Heart right ventricle (tissue), 16 donors: ENCODE measurements around the gene CPTP. TPM values are rescaled to one million over a fixed set of nuclear protein-coding genes. Genes with fewer than 3 reads are reported as not detected.
A peak's percentile ranks its signal among the peaks of the same experiment; 100 is the strongest.

Source experiments
- ATAC-seq, 8 donors: fragments of 200-7000 bp; cut with Tn5 transposase; one replicate each; pipeline ENCODE4 v1.9.1; 2020; ENCODE audit warnings: mild to moderate bottlenecking in 8 of 8, moderate library complexity in 8 of 8, moderate number of reproducible peaks in 1 of 8
- DNase-seq, 2 donors: peaks; one replicate each; pipeline ENCODE4 v3.0.0-alpha.2; 2020
- H3K27ac ChIP-seq, 10 donors: fragments of 200-600 bp; sonication (generic) in 2 of 10; one replicate each; pipeline versions ENCODE4 v1.5.0 to v1.8.0; 2020 to 2022; ENCODE audit warnings: mild to moderate bottlenecking in 3 of 10
- H3K27me3 ChIP-seq, 7 donors: fragments of 200-600 bp; one replicate each; pipeline ENCODE4 v1.8.0; 2021 to 2022; ENCODE audit warnings: mild to moderate bottlenecking in 2 of 7
- H3K36me3 ChIP-seq, 9 donors: fragments of 200-600 bp; sonication (generic) in 1 of 9; one replicate each; pipeline versions ENCODE4 v1.5.0 to v1.8.0; 2020 to 2022; ENCODE audit warnings: mild to moderate bottlenecking in 2 of 9
- H3K4me1 ChIP-seq, 9 donors: fragments of 200-600 bp; sonication (generic) in 1 of 9; one replicate each; pipeline versions ENCODE4 v1.5.0 to v1.8.0; 2020 to 2022; ENCODE audit warnings: mild to moderate bottlenecking in 4 of 9
- H3K4me3 ChIP-seq, 10 donors: fragments of 200-600 bp; sonication (generic) in 2 of 10; one replicate each; pipeline versions ENCODE4 v1.5.0 to v1.8.0; 2020 to 2022; ENCODE audit warnings: mild to moderate bottlenecking in 7 of 10, moderate library complexity in 2 of 10
- H3K9me3 ChIP-seq, 11 donors: fragments of 200-600 bp in 10 of 11; sonication (generic) in 2 of 11; one replicate each; pipeline versions ENCODE4 v1.5.0 to v1.8.0; 2013 to 2022; ENCODE audit warnings: mild to moderate bottlenecking in 2 of 11, control low read depth in 1 of 11, moderate library complexity in 1 of 11
- CTCF ChIP-seq, 9 donors: fragments of 200-600 bp; sonication (generic) in 2 of 9; IDR thresholded peaks; one replicate each; pipeline versions ENCODE4 v1.5.0 to v1.8.0; 2021 to 2022; ENCODE audit warnings: antibody characterized with exemption in 9 of 9, mild to moderate bottlenecking in 5 of 9, moderate library complexity in 1 of 9
- WGBS, 2 donors: extraction: QIAGEN DNeasy Blood & Tissue Kit; methylation state at CpG; one replicate each; pipeline ENCODE4 v1.1.7; 2013; ENCODE audit warnings: inconsistent platforms in 1 of 2; 5-methylcytosine and 5-hydroxymethylcytosine counted together
- intact Hi-C, 10 donors: fragments of 100-400 bp; cut with DNase I; formaldehyde crosslinking; loops; one replicate each; pipeline versions ENCODE4 v1.11.1 to v1.14.2; 2022
- polyA plus RNA-seq, 2 donors: library from polyadenylated mRNA; stranded (reverse); fragments of 200-250 nt; gene quantifications; one replicate each; pipeline ENCODE4 v1.2.3, GENCODE V29; 2013
- total RNA-seq, 10 donors: library from RNA; stranded (reverse); fragmentation: NEBNext Ultra II Directional in 3 of 10; extraction: Animal tissue kit (Norgen Biotek cat#: 25700) in 3 of 10; gene quantifications; one replicate each; pipeline versions ENCODE4 v1.2.1 to v1.2.4, GENCODE V29; 2021 to 2023
- donor health status: Arrhythmogenic right ventricular cardiomyopathy.
- donor health status: ischemic (EF 13 %, LVEDD 7.1; RV severe dilation, severe dysfunction).
- donor health status: healthy with polysubstance abuse.
- donor health status: DM: no; HTN: yes; CAD: no.
- donor health status: DM: no; HTN: no; CAD: no.
- donor health status: ischemic (EF 25% LVEDD 6.9; RV normal size, moderate dysfunction).
- donor health status: ischemic (EF 25% LVEDD 5.7; RV mildly dilated, moderate dysfunction).
- donor health status: healthy.
- donor health status: DM: yes; HTN: yes; CAD: no.
- donor health status: Ischemic cardiomyopathy.
- donor health status: ischemic (EF 35%, LVEDD 5.7; RV mildly dilated, moderate dysfunction).
- donor health status: nonischemic (EF 11% LVEDD 7.7; RV severe dilation, severe dysfunction).
- donor health status: DM: yes; HTN: yes; CAD: no.
- donor health status: PGD.
- donor health status: ischemic (EF 29% LVEDD 5.4; RV normal size, mild dysfunction).
- donor health status: nonischemic (EF 23%, LVEDD 6.1; RV moderate dilation, normal function).

CPTP gene
- total and polyA plus RNA-seq, 12 donors = 49.4 to 222 (median 65.4) TPM

GRCh38 chr1:1359308-1359663, 34.7 kb downstream of the CPTP start:
- intact Hi-C loops = loop anchor here in 1 of 10 donors (5.0 kb wide), 1 partner anchor 242 kb away; the partner anchor contains the start of gene C1orf159
- H3K4me1 ChIP-seq = peaks cover under 1 to 59% (median 26%) of the 10 kb centered on the region in 9 donors
- peaks cover 0 to 6% (median 0%) of the 10 kb centered on the region in 9 donors for H3K36me3 ChIP-seq
- DNase-seq = peak; percentile 21 to 32
- H3K9me3 ChIP-seq = no peaks in the 10 kb centered on the region
- peak in 5 of 8 donors; percentile 6 to 55 (median 33) for ATAC-seq
- 66 to 79% methylated on average over 6 of the region's 6 CpGs for WGBS, 2 donors
- no peak for TF ChIP-seq CTCF (IDR thresholded peaks at IDR 0.05)
- H3K4me3 ChIP-seq = peak overlapping the region in 6 of 10 donors; percentile 46 to 69 (median 62)
- peaks cover 0 to 80% (median 42%) of the 10 kb centered on the region in 7 donors for H3K27me3 ChIP-seq
- H3K27ac ChIP-seq = peak overlapping the region; percentile 57 to 93 (median 85)

- intact Hi-C loops = loop anchor here in 1 of 10 donors (5.0 kb wide), 1 partner anchor 243 kb away; the partner anchor contains the start of gene C1orf159
- peak; percentile 7 to 62 (median 34) for ATAC-seq
- Histone ChIP-seq H3K4me3 (peak overlapping the region in 5 of 10 donors; percentile 52 to 69 (median 64)), H3K4me1 (peaks cover 0 to 53% (median 20%) of the 10 kb centered on the region in 9 donors), H3K27ac (peak overlapping the region; percentile 57 to 93 (median 85)), H3K36me3 (peaks cover 0 to under 1% (median 0%) of the 10 kb centered on the region in 9 donors), H3K9me3 (no peaks in the 10 kb centered on the region), H3K27me3 (peaks cover 0 to 74% (median 37%) of the 10 kb centered on the region in 7 donors)
- TF ChIP-seq CTCF (IDR thresholded peaks at IDR 0.05) = no peak
- WGBS, 2 donors = 63 to 68% methylated on average over 28 of the region's 28 CpGs
- peak; percentile 53 to 65 for DNase-seq
Observed at GRCh38 chr1:1359664-1360468, 35.3 kb downstream of the CPTP start.

GRCh38 chr1:1360506-1361169, 36.0 kb downstream of the CPTP start:
- peak; percentile 31 to 68 (median 61) for ATAC-seq

More at GRCh38 chr1:1360506-1361169, 36.0 kb downstream of the CPTP start:
- H3K36me3 ChIP-seq = no peaks in the 10 kb centered on the region
- peak; percentile 62 to 68 for DNase-seq
- H3K4me3 ChIP-seq = peak overlapping the region in 3 of 10 donors; percentile 17 to 69 (median 66)
- H3K4me1 ChIP-seq = peaks cover 0 to 49% (median 15%) of the 10 kb centered on the region in 9 donors
- no peaks in the 10 kb centered on the region for H3K9me3 ChIP-seq
- WGBS, 2 donors = 73% methylated on average over 20 of the region's 20 CpGs
- peak overlapping the region; percentile 57 to 93 (median 85) for H3K27ac ChIP-seq
- H3K27me3 ChIP-seq = peaks cover 0 to 66% (median 30%) of the 10 kb centered on the region in 7 donors
- intact Hi-C loops = no loop called here
- no peak for TF ChIP-seq CTCF (IDR thresholded peaks at IDR 0.05)
